Ishikawa (cell line): ENCODE measurements around the gene NRXN3.

Experiments
- CREB1 ChIP-seq: IDR thresholded peaks from 2 replicates; pipeline ENCODE4 v1.6.1; 2012; ENCODE audit warnings: low read depth
- EGR1 ChIP-seq: IDR thresholded peaks from 2 replicates; pipeline ENCODE4 v1.6.1; 2012
- FOXM1 ChIP-seq: IDR thresholded peaks from 2 replicates; pipeline ENCODE4 v1.6.1; 2012; ENCODE audit warnings: low read depth, borderline replicate concordance
- NFIC ChIP-seq: IDR thresholded peaks from 2 replicates; pipeline ENCODE4 v1.6.1; 2012
- RAD21 ChIP-seq: IDR thresholded peaks from 2 replicates; pipeline ENCODE4 v1.6.1; 2012; ENCODE audit warnings: low read depth
- TAF1 ChIP-seq: IDR thresholded peaks from 2 replicates; pipeline ENCODE4 v1.6.1; 2012; ENCODE audit warnings: low read depth, mild to moderate bottlenecking
- TCF12 ChIP-seq: IDR thresholded peaks from 2 replicates; pipeline ENCODE4 v1.6.1; 2012; ENCODE audit warnings: low read depth
- TEAD4 ChIP-seq: IDR thresholded peaks from 2 replicates; pipeline ENCODE4 v1.6.1; 2012
- ZBTB7A ChIP-seq: IDR thresholded peaks from 2 replicates; pipeline ENCODE4 v1.6.1; 2012; ENCODE audit warnings: low read depth
- TF ChIP-seq, protein P1 (sequence below): IDR thresholded peaks from 2 replicates; pipeline ENCODE4 v1.6.1; 2012; ENCODE audit warnings: low read depth, mild to moderate bottlenecking

- no peak for TF ChIP-seq EGR1
- TF ChIP-seq RAD21, result no peak
- no peak for TF ChIP-seq TEAD4
- TF ChIP-seq TAF1, result no peak
- TF ChIP-seq TCF12, result no peak
- TF ChIP-seq NFIC, result no peak
- TF ChIP-seq ZBTB7A, result no peak
- TF ChIP-seq FOXM1, result no peak
- TF ChIP-seq CREB1, result no peak
- TF ChIP-seq, protein P1, sequence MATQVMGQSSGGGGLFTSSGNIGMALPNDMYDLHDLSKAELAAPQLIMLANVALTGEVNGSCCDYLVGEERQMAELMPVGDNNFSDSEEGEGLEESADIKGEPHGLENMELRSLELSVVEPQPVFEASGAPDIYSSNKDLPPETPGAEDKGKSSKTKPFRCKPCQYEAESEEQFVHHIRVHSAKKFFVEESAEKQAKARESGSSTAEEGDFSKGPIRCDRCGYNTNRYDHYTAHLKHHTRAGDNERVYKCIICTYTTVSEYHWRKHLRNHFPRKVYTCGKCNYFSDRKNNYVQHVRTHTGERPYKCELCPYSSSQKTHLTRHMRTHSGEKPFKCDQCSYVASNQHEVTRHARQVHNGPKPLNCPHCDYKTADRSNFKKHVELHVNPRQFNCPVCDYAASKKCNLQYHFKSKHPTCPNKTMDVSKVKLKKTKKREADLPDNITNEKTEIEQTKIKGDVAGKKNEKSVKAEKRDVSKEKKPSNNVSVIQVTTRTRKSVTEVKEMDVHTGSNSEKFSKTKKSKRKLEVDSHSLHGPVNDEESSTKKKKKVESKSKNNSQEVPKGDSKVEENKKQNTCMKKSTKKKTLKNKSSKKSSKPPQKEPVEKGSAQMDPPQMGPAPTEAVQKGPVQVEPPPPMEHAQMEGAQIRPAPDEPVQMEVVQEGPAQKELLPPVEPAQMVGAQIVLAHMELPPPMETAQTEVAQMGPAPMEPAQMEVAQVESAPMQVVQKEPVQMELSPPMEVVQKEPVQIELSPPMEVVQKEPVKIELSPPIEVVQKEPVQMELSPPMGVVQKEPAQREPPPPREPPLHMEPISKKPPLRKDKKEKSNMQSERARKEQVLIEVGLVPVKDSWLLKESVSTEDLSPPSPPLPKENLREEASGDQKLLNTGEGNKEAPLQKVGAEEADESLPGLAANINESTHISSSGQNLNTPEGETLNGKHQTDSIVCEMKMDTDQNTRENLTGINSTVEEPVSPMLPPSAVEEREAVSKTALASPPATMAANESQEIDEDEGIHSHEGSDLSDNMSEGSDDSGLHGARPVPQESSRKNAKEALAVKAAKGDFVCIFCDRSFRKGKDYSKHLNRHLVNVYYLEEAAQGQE, result no peak
Observed at GRCh38 chr14:78314484-78314883, 144.3 kb downstream of the NRXN3 start.
